SK-N-MC (cell line): ENCODE data around the gene CTRB1.

Experiments
- EZH2 ChIP-seq: fragments of 200-600 bp; sonication (generic); IDR thresholded peaks from one replicate; pipeline ENCODE4 v1.6.1; 2017; ENCODE audit warnings: antibody characterized with exemption
- FOXP2 ChIP-seq: optimal IDR thresholded peaks from 2 replicates; pipeline ENCODE3; 2011; ENCODE audit warnings: mild to moderate bottlenecking, moderate library complexity; ENCODE audit not compliant: insufficient read depth; ENCODE audit errors: extremely low read length, control extremely low read depth
- POLR2AphosphoS5 ChIP-seq: IDR thresholded peaks from 2 replicates; pipeline ENCODE4 v1.6.1; 2012; ENCODE audit warnings: mild to moderate bottlenecking, low read depth, low read length, borderline replicate concordance

GRCh38 chr16:75176926-75177325, 41.9 kb upstream of the CTRB1 start:
- TF ChIP-seq POLR2AphosphoS5 (no peak), EZH2 (no peak), FOXP2 (no peak)
